ENCODE data around the gene SLC22A14. TPM values are rescaled to one million over a fixed set of nuclear protein-coding genes. Genes with fewer than 3 reads are reported as not detected.

SLC22A14 gene
- total RNA-seq, 4 donors from 2014 or later = not detected

GRCh38 chr3:38283810-38284755 is 2.0 kb downstream of the SLC22A14 start:
- TF ChIP-seq CTCF (IDR thresholded peaks at IDR 0.05; ENCODE audit: low read depth) = no peak

- no peak for TF ChIP-seq CTCF (IDR thresholded peaks at IDR 0.05; ENCODE audit: low read depth)
Measured at GRCh38 chr3:38284756-38285150, 2.7 kb downstream of the SLC22A14 start.

- TF ChIP-seq CTCF (IDR thresholded peaks at IDR 0.05; ENCODE audit: low read depth) = no peak
Measured at GRCh38 chr3:38297537-38297936, 15.4 kb downstream of the SLC22A14 start.

- no peak for TF ChIP-seq CTCF (IDR thresholded peaks at IDR 0.05; ENCODE audit: low read depth)
Measured at GRCh38 chr3:38297947-38298711, 16.0 kb downstream of the SLC22A14 start.

GRCh38 chr3:38306941-38307340 is 24.8 kb downstream of the SLC22A14 start:
- no peak for TF ChIP-seq CTCF (IDR thresholded peaks at IDR 0.05; ENCODE audit: low read depth)

- TF ChIP-seq CTCF (IDR thresholded peaks at IDR 0.05; ENCODE audit: low read depth) = no peak
Measured at GRCh38 chr3:38307599-38307998, 25.5 kb downstream of the SLC22A14 start.

- no peak for TF ChIP-seq CTCF (IDR thresholded peaks at IDR 0.05; ENCODE audit: low read depth)
Measured at GRCh38 chr3:38308456-38308855, 26.4 kb downstream of the SLC22A14 start.

All from subcutaneous adipose tissue (tissue), 4 donors.